ENCODE data around the gene COL5A1.

DNA sequence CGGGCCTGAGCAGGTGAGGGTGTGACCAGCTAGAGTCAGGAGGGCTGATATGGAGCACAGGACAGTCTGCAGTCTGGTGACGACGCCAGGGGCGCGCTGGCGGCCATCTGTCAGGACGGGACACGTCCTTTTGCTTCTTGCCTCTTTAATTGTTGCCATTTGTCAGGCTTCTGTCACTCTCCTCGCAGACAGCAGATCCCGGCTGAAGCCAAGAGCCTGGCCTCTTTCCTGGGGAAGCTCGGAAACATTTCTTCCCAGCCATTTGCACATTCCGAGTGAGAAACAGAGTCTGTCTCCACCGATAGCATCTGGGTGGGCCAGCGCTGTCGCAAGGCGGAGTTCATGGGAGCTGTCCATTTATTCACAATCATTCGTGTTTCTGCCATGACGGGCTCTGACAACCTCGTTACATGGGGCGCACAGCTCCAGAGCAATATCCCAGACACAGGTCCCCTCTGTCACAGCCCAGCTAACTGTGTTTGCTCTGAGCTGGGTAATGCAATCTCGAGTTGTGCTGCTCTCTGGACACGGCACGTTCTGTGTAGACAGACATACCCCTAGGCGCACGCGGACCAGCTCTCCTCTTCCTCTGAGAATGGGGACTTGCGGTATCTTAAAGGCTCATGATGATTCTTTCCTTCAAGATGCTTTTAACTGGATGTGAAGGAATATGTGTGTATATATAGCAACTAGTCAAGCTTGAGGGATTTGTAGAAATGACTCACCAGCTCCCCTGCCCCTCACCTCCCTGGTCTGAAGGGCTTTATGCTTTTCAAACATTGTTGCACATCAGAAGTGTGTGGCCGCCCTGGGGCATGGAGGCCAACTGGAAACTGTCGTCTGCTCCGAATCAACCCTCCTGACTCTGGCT lies 133.7 kb downstream of the COL5A1 start:
- TF ChIP-seq, protein P1, sequence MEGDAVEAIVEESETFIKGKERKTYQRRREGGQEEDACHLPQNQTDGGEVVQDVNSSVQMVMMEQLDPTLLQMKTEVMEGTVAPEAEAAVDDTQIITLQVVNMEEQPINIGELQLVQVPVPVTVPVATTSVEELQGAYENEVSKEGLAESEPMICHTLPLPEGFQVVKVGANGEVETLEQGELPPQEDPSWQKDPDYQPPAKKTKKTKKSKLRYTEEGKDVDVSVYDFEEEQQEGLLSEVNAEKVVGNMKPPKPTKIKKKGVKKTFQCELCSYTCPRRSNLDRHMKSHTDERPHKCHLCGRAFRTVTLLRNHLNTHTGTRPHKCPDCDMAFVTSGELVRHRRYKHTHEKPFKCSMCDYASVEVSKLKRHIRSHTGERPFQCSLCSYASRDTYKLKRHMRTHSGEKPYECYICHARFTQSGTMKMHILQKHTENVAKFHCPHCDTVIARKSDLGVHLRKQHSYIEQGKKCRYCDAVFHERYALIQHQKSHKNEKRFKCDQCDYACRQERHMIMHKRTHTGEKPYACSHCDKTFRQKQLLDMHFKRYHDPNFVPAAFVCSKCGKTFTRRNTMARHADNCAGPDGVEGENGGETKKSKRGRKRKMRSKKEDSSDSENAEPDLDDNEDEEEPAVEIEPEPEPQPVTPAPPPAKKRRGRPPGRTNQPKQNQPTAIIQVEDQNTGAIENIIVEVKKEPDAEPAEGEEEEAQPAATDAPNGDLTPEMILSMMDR (conservative IDR thresholded peaks at IDR 0.05 in 1 of 2, IDR thresholded peaks at IDR 0.05 in 1 of 2; ENCODE audit: low read depth in 1 of 2, low read length in 2 of 2), result no peak
- TF ChIP-seq EZH2 (IDR thresholded peaks at IDR 0.05; ENCODE audit: low read length, missing control alignments), result no peak

Data from fibroblast of lung (primary cell).